G401 (cell line): ENCODE data around the gene RALB. TPM values are rescaled to one million over a fixed set of nuclear protein-coding genes. Genes with fewer than 3 reads are reported as not detected.
A peak's percentile ranks its signal among the peaks of the same experiment; 100 is the strongest.

Experiments used
- DNase-seq: peaks from one replicate; pipeline ENCODE4 v3.0.0-alpha.2; 2015; ENCODE audit warnings: low spot score
- in situ Hi-C: cut with HindIII; loops from 2 replicates; pipeline ENCODE4 v1.10.0; 2016; ENCODE audit warnings: low sequenced_read_pairs, mixed read lengths
- total RNA-seq: library from RNA; depleted of rRNA; stranded (reverse); fragments of >200 nt; shearing (Covaris generic); gene quantifications from 2 replicates; pipeline ENCODE4 v1.2.3, GENCODE V29; 2014; rRNA removed

The RALB gene
- total RNA-seq, result 61.3 and 71.8 TPM in 2 replicates

- peak; percentile 98 for DNase-seq
- in situ Hi-C loops, result no loop called here
These were observed at the start of gene RALB for GRCh38 chr2:120252225-120253020. RALB (plus strand) TSS chr2:120252852; CDS start chr2:120278665, 25,813 bp downstream.

DNA sequence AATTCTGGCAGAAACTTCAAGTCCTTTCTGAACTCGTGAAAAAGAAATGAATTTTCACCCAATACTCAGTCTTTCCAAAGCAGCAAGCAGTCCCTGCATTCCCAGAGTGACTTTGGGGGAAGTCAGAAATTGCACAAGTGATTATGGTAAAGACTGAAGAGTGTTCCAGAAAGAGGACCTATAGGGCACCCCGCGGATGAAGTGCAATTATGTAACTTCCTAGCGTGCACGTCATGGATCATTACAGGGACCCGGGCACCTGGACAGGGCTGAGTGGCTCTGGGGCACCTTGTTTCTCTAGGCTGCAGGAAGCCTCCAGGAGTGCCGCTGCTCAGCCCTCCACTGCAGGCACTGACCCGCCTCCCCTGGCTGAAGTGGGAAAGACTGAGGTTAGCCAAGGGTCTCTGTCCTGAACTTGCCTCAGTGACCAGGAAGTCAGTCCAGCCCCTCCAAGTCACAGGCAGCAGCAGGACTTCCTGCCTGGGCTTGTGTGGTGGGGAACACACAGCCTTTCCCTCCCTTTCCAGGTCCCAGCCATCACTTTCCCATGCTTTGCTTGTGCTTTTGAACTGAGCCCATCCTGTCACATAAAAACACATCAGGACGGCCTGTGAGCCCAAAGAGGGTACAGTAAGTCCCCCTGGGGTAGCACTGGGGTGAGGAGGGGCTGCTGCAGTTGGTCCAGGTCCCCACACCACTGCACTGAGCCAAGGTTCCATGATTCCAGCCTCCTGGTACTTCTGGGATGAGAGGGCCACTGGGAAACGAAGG lies 49.2 kb upstream of the RALB start:
- no peak for DNase-seq
- in situ Hi-C loops, result no loop called here

DNA sequence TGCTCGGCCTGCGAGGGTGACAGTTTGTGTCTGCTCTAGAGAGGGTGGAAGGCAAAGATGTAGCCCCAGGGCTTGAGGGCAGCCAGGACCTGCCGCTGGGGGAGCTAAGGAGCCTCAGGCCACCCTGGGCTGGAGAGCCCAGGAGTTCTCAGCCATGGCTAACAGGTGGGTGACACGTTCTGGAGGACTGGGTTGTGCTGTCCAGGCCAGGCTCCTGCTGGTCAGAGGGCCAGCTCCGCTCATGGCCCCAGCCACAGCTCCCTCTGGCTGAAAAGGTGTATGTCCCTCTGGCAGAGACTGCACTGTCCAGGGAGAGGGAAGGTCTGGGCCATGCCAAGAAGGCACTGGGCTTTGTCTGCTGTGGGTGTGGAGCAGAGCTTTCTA lies 48.6 kb upstream of the RALB start:
- DNase-seq, result no peak
- in situ Hi-C loops, result no loop called here

DNA sequence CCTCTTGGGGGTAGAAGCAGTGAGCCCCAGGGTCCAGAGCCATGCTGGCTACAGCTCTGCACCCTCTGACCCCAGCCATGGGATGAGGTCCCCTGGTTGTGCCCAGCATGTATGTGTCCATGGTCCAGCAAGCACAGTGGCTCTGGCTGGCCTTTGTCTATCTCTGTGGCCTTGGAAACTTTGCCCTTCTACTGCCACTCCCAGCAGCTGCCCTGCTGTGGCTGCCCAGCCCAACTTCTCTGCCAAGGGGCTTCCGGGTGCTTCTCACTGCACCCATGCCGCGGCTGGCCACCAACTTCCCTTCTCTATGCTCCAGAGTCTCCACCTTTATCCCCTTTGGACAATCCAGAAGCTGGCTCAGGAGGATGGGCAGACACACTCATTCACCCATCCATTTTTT lies 48.2 kb upstream of the RALB start:
- in situ Hi-C loops, result no loop called here
- no peak for DNase-seq

- no peak for DNase-seq
- in situ Hi-C loops, result no loop called here
These were observed 47.5 kb upstream of the RALB start for GRCh38 chr2:120204945-120205670.

DNA sequence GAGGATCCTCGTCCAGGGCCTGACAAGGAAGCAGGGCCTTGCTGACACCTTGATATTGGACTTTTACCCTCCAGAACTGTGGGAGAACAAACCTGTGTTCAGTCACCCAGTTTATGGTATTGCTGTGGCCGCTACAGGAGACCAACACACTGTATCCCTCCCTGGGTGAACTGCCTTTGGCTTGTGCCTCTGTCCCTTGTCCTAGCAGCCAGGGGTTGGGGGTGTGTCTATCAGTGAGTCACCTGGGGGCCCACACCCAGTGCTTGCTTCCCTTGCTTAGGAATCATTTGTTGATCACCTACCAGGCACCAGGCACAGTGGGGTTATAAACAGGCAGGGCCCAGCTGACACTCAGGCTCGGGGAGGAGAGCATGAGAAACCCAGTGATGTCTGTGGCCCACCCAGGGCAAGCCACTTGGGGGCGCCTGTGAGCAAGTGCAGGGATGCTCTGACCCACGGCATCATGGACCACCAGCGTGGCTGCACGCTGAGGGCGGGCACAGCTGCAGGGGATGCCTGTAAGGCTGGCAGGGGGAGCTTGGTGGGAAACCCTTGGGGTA lies 46.5 kb upstream of the RALB start:
- DNase-seq, result no peak
- in situ Hi-C loops, result no loop called here

- in situ Hi-C loops, result no loop called here
- DNase-seq, result no peak
These were observed 44.0 kb upstream of the RALB start for GRCh38 chr2:120208381-120209353.

DNA sequence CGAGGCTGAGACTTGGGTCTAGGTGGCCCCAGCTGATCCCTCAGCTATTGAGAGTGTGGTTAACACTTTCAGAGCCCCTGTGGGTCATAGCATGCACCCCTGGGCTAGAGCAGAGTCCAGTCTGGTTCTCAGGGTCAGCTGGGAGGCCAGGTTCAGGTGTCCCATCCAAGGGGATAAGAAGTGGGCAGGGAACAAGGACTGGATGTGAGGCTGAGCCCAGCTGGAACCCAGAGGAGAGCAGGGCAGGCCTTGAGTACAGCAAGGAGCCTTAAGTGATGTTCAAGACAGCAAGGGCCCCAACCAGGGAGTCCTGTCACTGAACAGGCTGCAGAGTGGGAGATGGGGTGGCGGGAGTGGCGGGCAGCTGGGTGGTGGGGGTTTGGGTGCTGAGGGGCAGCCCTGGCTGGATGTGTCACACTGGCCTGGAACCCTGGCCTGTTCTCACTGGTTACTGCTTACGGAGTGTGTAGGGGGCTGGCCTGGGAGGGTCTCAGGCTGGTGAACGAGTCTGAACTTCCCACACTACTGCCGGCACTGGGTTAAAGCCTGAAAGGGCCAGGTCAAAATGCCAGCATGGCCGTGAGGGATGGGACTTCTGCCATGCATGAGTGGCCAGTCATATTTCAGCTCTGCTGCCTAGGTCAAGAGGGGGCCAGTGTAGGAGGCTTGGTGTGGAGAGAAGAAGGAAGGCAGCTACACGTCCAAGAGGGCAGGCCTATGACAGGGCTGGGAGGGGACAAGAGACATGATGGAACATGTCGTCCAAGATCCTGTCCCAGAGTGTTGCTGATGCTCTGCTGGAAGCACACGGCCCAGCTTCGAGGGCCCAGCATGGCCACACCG lies 43.0 kb upstream of the RALB start:
- DNase-seq, result no peak
- in situ Hi-C loops, result no loop called here

DNA sequence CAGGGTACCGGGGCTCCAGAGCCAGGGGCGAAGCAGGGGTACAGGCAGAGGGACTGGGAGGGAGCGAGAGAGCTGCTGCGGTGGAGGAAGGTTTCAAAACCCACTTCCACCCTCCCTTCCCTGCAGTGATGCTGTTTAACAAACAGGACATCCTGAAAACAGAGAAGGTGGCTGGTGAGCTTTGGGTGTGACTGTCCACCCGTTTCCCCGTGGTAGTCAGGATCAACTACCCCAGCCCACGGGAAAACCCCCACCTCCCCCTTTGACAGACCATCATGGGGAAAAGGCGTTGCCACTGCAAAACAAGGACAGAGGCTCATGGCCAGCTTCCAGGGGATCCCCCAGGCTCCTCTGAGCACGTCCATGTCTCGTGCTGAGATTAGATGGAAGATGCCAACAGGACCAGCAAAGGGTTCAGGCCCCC lies 42.4 kb upstream of the RALB start:
- in situ Hi-C loops, result no loop called here
- no peak for DNase-seq

DNA sequence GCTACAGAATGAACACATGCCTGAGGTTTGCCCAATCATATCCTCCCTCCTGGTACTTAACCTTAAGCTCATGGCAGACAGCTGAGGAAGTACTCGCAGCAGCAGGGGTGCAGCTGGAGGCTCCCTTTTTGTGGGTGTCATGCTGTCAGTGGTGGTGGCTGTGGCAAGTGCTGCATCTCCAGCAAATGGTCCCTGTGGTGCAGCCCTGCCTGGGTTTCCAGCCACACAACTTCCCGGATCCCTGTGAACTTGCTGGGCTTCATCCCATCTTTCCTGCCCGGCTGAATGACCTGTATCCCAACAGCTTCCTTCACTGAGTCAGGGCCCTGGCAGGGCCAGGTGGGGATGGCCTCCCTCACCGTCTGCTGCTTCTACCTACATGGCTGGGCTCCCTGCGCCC lies 34.5 kb upstream of the RALB start:
- in situ Hi-C loops, result no loop called here
- no peak for DNase-seq

- in situ Hi-C loops, result no loop called here
- DNase-seq, result no peak
These were observed 33.4 kb upstream of the RALB start for GRCh38 chr2:120219291-120219690.

DNA sequence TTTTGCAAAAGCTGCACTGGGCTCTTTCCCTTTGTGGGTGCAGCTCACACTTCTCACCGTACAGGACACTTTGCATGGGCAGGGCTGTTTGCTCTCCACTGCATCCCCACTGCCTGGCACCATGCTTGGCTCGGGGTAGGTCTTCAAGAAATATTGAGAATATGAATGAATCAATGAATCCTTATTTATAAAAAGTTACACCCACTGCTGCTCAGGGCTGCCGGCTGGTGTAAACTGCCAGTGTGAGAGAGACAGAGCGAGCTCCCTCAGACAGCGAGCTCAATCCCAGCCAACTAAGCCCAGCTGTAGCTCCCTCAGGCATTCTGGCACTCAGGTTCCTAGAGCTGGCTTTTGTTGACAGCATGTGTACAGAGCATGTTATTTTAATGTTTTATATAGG lies 32.9 kb upstream of the RALB start:
- DNase-seq, result no peak
- in situ Hi-C loops, result no loop called here

DNA sequence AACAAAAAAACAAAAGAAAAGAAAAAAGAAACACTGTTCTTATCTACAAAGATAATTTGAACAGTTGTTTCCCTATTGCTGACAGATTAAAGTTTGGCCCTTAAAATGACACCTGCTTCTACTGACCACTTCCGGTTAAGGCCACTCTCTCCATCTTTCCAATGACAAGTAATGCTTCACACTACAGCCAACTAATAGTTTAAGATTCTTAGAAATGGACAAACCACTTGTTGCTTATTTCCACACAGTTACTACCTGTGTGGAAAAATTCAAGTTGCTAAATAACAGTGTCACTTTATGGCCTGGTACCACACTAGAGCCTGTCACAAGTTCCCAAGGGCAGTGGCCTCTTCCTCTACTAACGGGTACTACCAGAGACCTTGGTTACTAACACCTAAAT lies 31.9 kb upstream of the RALB start:
- in situ Hi-C loops, result no loop called here
- no peak for DNase-seq

GRCh38 chr2:120221616-120222015 lies 31.0 kb upstream of the RALB start:
- in situ Hi-C loops, result no loop called here
- DNase-seq, result no peak

GRCh38 chr2:120222186-120223033 lies 30.2 kb upstream of the RALB start:
- DNase-seq, result no peak

DNA sequence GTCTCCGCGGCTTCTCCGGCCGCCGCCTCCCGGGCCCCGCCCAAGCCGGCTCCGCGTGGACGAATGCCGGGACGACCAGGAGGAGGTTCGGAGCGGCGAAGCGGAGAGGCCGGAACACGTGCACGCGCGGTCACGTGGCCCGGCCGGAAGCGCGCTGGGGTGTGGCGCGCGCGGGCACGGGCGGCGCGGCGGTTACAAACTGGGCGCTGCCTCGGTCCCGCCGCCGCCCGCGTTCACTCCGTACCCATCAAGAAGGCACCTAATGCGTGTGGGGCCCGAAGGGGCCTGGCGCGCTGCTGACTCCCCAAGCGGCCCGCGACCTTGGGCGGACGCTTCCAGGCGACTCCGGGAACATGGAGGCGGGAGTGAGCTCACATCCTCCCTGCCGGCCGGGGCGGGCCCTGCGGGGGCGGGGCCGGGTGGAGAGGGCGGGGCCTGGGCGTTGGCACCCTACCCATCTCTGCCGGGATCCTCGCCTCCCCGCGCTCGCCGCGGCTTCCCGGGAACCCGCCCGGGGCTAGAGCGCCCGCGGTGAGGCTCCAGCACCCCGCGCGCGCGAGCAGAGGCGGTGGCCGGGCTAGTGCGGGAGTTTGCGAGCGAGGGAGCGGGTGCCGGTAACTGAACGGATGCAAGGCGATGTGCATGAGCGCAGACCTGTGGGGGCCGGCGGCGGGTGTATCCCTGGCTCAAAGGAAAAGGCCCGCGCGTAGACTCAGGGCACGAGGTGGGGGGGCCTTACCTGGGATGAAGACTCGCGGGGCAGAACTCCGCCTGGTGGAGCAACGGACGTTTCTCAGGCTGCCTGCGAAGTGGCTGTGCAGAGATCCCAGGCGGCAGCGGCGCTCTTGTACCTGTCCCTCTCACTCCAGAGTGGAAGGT lies 29.4 kb upstream of the RALB start, which contains the start of gene TMEM185B:
TMEM185B (minus strand) TSS at position 367 of the 879 bp plus-strand sequence. CDS start 424 bp downstream, outside the sequence.
- in situ Hi-C loops, result no loop called here
- DNase-seq, result peak; percentile 80

More at GRCh38 chr2:120222186-120223033, 30.2 kb upstream of the RALB start:
- in situ Hi-C loops, result no loop called here
